Activated CD4-positive, CD25-positive, alpha-beta regulatory T cell treated with anti-CD3 and anti-CD28 coated beads, Interleukin-2, amount 50 U/mL, for 72 hours (primary cell): Measurements from ENCODE around the gene HSPA8.

Experiments used
- DNase-seq: peaks from one replicate; pipeline ENCODE4 v3.0.0; 2021

Gene HSPA8

GRCh38 chr11:123046473-123047259, 15.3 kb downstream of the HSPA8 start:
- no peak for DNase-seq

- DNase-seq: no peak
Observed at GRCh38 chr11:123045101-123045500, 16.8 kb downstream of the HSPA8 start.

GRCh38 chr11:123041185-123041584, 20.8 kb downstream of the HSPA8 start:
- DNase-seq: no peak

- DNase-seq: no peak
Observed at GRCh38 chr11:123040111-123040432, 21.9 kb downstream of the HSPA8 start.

- no peak for DNase-seq
Observed at GRCh38 chr11:123035831-123036230, 26.1 kb downstream of the HSPA8 start.

- DNase-seq: no peak
Observed at GRCh38 chr11:123034597-123034996, 27.3 kb downstream of the HSPA8 start.

- no peak for DNase-seq
Observed at GRCh38 chr11:123033895-123034294, 28.0 kb downstream of the HSPA8 start.

- no peak for DNase-seq
Observed at GRCh38 chr11:123030517-123030916, 31.4 kb downstream of the HSPA8 start.

GRCh38 chr11:123020968-123021367, 41.0 kb downstream of the HSPA8 start:
- no peak for DNase-seq

- DNase-seq: no peak
Observed at GRCh38 chr11:123018702-123019101, 43.2 kb downstream of the HSPA8 start.

GRCh38 chr11:123011510-123011909, 50.4 kb downstream of the HSPA8 start:
- DNase-seq: no peak
